RKO (cell line): ENCODE data around the gene ZBTB20.

Source experiments
- DNase-seq: peaks from one replicate; pipeline ENCODE4 v3.0.0-alpha.2; 2016; ENCODE audit warnings: low spot score

ZBTB20 gene

DNA sequence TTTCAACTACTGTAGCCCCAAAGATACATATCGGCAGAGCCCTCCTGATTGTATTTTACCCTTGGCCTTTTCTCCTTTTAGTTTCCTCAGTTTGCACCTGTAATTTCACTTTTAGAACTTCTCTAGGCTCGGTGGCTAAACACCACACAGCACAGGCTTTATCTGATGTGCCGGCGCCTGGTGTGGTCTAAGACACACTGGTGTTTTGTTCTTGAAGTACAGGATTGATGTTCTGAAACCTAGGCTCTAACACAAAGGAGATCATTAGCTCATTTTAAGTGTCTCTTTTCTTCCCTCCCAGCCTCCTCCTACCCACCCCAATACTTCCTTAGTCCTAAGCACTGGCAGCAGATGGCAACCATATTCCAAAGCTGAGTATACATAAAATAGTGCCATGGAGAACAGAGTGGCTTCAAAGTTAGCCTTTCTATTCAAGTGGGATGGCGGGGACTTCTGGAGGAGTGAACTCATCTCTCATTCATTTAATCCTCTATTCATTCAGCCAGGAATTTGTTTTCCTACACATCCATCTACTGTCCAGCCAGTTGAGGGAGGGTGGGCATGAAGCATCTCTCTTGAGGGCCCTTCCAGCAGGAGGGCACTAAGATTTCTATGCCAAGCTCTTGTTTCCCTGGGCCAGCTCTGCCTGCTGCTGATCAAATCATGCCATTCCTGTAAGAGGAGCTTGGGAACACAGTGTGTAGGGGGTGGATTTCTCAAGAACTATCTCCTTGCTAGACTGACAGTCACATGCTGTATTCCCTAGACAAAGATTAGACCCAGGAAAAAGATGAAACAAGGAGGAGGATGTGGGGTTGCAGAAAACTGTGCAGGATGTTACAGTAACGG lies 782.1 kb downstream of the ZBTB20 start:
- DNase-seq: no peak

DNA sequence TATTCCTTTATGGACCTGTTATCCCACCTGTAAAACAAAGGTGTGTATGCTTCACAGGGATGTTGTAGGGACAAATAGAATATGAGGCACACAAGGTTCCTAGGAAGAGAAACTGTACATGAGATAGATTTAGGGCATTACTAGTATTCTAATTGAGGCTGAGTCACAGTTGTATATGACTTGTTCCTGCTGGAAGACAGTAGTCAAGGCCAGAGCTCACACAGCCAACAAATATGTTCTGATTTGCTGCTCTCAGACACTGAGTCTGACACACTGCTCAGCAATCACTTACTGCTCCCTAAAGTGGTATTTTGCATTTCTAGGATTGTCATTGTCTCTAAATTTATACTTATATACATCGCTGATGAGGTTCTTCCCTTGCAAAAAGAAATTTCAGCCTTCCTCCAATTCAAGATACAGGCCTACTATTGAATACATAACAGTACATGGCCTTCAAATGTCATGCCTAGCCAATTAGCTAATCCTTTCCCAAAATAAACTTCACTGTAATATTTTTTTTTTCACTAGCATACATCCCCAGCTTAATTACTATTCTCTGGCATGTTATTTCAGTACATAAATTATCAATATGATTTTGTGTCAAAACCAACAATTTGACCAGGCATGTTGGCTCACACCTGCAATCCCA lies 783.4 kb downstream of the ZBTB20 start:
- DNase-seq: peak; percentile 72

DNA sequence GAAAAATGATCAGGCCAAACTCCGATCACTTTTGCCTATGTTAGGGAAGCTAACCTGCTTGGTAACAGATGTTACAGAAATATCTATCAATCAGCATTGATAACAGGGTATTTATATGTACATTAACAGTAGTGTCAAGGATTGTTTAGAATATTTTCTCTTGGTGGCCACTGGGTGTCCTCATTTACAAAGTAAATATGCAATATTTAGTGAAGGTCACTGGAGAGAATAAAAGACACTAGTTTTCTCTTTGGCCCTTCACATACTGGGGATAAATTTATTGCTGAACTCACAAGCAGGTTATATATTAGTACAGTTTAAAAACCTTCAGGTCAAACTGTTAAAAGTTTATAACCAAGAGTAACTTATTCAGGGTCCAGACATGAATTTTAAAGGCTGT lies 784.3 kb downstream of the ZBTB20 start:
- DNase-seq: peak; percentile 62

DNA sequence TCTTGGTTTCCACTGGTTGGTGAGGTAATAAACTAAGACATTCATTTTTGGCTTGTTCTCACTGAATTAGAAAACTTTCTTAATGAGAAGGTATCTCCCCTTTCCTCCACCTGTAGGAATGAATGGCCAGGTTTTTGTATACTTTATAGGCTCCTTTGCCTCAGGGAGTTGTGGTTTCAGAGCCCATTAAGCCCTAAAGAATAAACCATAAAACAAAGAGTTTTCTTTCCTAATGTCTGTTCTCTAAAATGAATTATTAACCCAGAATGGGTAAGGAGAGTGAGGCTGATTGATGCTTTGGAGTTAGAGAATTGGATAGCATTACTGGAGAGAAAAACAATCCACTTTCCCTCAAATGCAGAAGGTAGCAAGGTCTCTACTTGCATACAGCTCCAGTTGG lies 785.7 kb downstream of the ZBTB20 start:
- no peak for DNase-seq

DNA sequence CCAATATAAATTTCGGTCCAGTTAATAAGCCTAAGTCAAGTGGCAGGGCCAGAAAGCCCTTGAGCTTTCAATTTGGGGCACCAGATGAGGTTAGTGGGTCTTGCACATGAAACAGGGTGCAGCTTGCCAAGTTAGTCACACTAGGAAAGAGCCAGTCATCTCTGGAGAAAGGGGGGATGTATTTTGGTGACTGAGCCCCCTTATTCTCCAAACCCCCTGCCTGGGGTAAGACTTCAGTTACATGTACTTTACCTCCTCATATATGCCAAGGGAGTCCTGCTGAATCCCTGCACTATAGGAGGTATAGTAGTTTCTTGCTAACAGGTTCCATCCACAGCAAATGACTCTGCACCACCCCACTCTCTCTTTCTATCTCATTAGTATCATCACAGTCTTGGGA lies 790.6 kb downstream of the ZBTB20 start:
- no peak for DNase-seq

DNA sequence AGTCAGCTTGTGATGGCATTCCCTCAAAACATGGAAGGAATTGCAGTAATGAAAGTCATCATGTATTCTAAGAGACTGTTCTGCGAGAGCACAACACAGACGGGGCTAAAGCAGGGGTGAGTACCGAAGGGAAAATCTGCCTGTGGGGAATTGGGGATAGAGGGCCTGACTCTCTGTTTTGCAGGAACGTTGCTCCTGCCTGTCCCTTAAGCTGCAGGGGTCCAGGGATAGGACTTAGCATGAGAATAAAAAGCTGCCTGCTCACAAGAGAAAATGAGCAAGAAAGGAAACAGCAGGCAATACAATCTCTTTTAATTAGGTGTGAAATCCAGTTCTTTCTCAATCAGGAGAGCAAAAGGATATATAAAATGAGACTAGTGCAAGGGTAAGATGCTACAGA lies 791.0 kb downstream of the ZBTB20 start:
- no peak for DNase-seq

DNA sequence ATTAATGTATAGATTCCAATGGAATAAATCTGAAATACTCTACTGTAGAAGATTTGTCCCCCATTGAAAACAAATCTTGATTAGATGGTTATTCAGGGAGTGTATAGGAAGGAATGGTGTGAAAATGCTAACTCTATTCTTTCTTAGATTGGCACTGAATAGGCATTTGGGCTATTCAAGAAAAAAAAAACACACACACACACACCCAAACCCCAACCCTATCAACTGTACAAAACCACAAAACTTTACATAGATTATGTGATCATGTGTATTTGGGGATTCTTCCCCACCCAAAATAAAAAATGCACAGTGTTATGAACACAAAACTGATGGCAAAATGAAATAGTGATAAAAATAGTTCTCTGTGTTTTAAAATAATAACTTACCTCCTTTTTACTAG lies 791.4 kb downstream of the ZBTB20 start:
- no peak for DNase-seq

DNA sequence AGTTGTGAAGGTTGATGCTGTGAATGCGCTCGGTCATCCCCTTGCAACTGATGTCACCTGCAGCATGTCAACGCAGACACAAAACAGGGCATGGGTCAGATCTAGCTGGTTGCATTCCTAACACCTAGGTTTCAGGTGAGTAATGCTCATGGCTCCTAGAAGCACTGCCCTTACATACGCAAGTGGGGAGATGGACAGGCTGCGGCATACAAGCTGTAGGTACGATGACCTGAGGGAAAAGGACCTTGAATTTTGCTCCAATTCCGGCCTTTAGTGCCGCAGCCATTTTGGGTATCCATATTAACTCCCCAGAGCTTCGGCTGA lies 795.3 kb downstream of the ZBTB20 start:
- no peak for DNase-seq

DNA sequence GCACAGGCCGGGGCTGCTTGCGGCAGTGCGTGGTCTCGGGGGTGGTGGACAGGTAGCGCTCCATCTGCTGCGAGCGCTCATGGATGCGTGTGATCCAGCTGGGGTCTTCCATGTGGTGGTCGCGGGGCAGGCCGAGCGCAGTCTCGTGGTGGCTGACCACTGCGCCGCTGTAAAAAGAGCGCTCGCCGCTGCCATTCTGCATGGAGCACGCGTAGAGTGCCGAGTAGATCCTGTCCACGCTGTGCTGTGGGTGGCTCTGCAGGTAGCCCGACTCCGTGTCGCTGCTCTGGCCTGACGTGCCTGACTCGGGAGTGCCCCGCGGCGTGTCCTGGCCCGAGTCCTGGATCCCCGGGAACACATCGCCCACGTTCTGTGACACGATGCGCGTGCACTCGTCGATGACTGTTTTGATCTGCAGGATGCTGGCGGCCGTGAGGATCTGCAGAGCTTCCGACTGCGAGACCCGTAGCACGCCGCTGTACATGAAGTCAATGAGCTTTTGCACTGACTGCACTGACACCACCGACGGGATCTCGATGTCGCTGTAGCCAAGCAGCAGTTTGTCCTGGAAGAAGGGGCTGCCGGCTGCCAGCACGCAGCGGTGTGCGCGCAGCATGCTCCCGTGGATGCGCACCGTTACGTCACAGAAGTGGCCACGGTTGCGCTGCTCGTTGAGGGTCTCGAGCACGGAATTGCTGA lies 795.8 kb downstream of the ZBTB20 start:
- DNase-seq: no peak

DNA sequence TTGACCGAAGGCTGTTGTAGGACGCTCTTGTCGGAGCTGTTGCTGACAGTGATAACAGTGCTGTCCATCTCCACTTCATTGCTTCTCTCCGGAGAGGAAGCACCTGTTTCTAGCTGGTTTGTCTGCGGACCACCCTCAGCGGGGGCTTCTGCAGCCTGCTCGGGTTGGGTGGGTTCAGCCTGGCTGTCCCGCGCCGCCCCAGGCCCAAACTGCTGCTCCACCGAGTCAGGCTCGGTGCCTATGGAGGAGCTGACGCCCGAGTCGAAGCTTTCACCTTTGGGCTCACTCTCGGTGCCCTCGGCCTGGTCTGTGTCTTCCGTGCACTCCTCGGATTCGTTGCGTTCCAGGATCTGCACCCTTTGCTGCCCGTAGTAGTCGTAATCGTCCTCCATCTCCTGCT lies 796.4 kb downstream of the ZBTB20 start:
- DNase-seq: no peak

DNA sequence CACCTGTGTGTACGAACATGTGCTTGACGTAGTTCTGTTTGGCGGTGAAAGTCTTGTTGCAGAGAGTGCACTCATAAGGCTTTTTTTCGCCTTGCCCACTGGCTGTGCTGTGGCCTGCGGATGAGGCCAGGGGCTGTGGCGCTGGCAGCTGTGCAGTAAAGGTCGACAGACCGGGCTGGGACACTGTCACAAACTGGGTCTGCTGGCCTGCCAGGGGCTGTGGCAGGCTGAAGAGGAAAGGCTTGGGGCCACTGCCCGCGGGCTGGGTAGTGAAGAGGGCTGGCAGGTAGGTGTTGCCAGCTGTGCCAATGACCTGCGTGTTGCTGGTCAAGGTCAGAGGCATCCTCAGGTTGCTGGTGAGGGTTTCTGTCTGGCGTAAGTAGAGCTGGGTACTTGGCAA lies 796.8 kb downstream of the ZBTB20 start:
- DNase-seq: no peak

DNA sequence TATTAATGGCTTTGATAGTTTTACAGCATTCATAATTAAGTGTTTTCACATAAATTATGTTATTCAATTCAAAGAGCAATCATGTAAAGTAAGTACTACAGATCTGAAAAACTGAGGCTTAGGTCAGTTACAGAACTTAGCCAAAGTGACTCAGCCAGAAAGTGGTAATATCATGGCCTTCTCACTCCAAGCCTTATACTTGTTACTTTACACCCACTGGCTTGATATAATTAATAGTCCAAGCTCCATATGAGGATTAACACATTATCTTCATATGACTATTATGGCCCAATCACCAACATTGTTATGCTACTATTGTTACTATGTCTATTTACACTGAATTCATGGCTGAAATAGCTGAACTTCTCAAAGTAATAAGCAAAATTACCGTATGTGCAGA lies 802.6 kb downstream of the ZBTB20 start:
- no peak for DNase-seq

DNA sequence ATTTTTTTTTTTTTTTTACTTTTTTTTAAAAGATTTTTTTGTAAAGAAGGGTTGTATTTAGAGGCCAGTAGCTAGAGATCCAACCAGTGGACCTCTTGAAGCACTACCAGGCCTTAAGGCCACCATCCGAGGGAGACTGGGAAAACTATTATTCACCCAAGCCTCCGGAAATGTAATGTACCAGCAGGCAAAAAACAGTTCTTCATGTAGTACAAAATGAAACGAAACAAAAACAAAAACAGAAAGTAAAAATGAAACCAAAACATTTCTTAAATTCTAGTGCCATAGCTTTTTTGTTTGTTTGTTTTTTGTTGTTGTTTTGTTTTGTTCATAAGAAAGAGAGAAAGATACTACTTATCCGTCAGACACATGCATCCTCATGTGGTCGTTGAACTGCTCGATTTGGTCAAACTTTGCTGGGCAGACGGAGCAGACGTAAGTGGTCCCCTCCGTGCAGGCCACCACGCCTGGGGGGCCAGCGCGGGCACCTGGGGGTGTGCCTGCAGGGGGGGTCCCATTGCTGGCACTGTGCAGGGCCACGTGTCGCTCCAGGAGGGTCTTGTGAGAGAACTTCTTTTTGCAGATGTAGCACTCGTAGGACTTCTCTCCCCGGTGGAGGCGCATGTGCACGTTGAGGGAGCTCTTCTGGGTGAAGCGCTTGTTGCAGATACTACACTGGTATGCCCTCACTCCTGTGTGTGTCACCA lies 808.3 kb downstream of the ZBTB20 start:
- no peak for DNase-seq

DNA sequence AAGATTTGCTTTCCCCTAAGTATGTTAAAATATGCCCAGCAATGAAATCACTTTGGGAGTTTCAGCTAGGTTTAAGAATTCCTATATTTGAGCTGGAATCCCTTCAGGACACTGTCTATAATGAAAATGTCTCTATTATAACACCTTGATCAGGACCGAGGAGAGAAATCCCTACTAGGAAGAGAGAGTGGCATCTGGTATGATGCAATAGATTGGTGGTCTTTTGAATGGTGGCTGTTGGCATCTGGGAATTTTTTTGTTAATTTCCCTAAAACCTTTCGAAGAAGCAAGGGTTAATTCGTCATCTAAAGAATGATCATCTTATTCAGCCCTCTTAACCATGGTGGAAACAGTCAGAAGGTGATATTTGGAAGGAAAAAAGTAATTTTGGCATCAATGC lies 810.2 kb downstream of the ZBTB20 start:
- DNase-seq: no peak

DNA sequence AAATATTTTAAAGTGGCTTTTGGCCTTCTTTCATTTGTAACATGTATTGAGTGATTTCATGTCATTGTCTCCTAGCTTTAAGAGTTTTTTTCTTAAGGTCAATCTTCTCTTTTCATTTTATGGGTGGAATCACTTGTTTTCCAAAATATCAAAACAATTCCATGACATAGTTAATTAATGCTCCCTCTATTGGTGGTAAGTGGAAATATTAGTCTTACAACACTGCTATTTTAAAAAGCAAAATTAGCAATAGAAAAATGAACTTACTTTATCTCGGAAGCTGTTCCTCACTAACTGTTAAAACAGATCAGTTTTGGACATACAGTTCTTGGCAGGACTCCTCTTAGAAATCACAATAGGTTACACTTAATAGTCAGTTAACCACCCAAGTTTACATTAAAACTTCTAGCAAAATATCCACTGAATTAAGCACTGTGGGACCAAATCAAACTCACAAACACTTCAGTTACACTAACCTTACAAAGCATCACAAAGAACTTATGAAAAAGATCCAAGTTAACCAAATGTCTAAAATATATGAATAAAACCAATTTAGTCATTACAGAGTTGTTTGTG lies 810.9 kb downstream of the ZBTB20 start:
- DNase-seq: peak; percentile 39

DNA sequence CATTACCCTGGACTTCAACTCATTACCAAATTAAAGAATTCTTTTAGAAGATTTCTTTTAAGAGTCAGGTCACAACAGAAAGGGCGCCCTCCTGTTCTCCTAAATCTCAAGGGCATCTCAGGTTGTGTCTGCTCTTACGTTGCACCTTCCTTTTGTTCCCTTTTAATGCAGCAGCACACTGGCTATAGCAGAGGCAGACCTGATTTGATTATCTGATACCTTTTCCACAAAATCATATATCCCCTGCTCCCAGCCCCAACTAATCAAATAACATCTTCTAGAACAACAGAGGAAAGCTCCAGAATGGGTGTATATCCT lies 813.2 kb downstream of the ZBTB20 start:
- DNase-seq: no peak

DNA sequence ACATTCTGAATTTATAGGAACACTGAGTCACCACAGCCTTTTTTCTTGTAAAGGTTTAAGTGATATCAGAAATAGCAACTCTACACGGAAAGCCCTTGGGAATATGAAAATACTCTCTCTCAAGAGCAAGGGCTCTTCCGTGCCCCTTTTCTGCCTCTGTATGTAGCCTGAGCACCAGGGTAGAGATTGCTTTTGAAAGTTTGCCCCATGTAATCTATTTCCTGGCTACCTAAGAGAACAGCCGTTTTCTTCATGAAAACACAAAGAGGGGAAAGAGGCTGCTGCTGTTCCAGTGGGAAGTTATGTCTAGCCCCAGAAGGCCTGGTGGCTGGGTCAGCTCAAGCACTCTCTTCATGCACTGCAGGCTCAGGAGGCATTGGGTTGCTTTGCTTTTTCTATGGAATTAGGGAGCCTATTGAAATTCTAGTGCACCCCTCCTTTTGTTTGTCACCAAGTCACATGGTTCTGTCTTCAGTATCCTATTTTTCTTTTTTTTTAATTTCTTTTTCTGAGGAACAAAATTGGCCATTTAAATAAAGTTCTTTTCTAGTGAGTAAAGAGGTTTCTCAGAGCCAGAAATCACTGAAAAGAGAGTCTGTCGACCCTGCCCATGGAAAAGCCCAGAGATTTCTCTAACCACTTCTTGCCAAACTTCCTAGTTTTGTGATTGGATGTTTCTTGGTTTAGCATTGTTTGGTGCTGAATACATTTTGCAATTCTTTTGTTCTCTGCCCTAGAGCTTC lies 813.7 kb downstream of the ZBTB20 start:
- DNase-seq: no peak

DNA sequence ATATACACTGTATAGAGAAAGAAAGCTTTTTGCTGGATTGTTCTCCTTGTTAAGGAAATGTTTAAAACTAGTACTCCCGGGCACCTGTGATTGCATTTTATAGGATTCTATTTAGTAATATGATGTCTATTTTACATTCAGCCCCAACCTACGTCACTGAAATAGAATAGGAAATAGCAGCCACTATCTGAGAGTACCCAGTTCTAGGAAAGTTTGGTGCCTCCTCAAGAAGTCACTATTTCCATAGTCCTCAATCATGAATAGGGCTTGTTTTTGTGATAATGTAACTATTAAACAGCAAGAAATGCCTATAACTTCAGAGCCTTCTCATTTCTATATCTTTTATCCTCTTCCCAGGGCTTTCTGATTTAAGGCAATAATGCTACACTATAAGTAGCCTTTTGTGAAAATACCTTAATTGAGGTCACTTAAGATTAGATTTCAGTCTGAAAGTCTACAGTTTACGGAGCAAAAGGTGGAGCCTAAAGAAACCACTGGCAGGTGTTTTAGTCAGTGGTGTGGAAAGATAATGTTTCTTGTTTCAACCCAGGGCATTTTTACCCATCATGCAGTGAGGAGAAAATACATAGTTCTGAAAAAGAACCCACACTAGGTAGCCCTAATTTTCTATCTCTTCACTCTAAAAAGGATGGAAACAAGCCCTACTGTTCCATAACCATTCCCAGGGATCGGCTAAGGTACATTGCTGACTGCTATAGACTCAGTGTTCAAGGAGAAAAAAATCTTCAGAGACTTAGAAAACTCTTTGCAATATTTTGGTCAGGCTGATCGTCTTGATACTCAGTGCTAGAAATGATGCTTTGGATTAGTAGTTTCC lies 814.5 kb downstream of the ZBTB20 start:
- DNase-seq: no peak

DNA sequence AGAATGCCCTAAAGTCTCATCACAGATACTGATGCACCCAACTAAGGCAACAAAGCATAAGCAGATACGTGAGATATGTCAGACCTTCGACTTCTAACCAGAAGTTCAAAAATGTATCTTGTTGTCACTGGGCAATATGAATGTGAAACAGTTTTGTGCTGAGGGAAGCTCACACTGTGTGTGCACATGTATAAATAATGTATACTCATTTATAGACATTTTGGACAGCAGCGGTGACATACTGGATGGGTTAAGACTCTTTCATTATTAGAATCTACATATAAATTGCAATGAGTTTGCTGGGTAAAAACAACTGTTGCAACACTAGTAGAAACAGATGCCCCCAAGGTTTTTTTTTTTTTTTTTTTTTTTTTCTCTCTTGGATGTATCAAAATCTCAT lies 815.4 kb downstream of the ZBTB20 start:
- DNase-seq: no peak

DNA sequence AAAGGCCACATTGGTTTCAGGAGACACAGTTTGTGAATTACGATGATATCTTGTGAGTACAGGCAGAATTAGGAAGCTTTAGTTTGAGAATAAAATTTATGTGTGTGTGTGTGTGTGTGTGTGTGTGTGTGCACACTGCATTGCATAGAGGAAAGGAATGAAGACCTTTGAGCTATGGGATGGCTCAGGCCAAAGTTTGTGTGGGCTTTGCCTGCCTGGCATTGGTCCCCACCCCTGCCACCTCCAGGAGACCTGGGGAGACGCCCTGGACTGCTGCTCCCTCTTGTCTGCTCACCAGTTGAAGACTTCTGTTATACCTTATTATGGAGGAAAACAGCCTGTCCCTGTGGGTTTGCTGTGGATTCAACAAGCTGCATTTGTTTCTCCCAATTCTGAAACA lies 816.1 kb downstream of the ZBTB20 start:
- no peak for DNase-seq

DNA sequence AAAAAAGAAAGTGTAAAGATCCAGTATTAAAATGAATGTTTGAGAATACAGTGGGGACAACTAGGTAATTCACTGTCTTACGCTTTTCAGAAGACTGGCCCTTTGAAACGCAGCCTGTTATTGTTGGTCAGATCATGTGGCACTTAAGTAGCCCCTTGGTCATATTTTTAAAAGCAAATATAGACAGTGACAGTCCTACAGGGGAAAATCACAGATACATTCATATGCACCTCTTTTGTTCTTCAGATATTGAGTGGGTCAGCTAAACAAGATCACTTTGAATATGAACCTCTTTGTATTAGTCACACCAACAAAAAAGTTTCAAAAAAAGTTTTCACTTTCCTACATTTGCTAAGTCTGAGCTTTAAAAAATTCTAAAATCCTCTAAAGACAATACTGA lies 817.3 kb downstream of the ZBTB20 start:
- DNase-seq: no peak
